Activated naive CD4-positive, alpha-beta T cell treated with anti-CD3 and anti-CD28 coated beads, Interleukin-2, amount 50 U/mL, for 72 hours (primary cell): ENCODE results near the gene DIP2C. TPM values are rescaled to one million over a fixed set of nuclear protein-coding genes. Genes with fewer than 3 reads are reported as not detected.

Experiments
- ATAC-seq, 2 donors: fragments of 150-1000 bp; cut with Tn5 transposase; 2 replicates each; pipeline ENCODE4 v1.10.0; 2021; ENCODE audit warnings: mild to moderate bottlenecking in 2 of 2, moderate library complexity in 2 of 2
- DNase-seq, 2 donors: peaks; one replicate each; pipeline ENCODE4 v3.0.0; 2021 to 2022; ENCODE audit warnings: low spot score in 2 of 2
- H3K27ac Mint-ChIP-seq, 2 donors: one replicate each; pipeline ENCODE4 v1.8.0; 2022; ENCODE audit warnings: mild to moderate bottlenecking in 2 of 2, mixed read lengths in 2 of 2
- H3K36me3 Mint-ChIP-seq, 2 donors: one replicate each; pipeline ENCODE4 v1.8.0; 2022; ENCODE audit warnings: mixed read lengths in 2 of 2
- H3K9me3 Mint-ChIP-seq, 2 donors: one replicate each; pipeline ENCODE4 v1.8.0; 2022; ENCODE audit warnings: mixed read lengths in 2 of 2
- total RNA-seq, 2 donors: library from RNA; stranded (reverse); gene quantifications; one replicate each; pipeline ENCODE4 v1.2.3, GENCODE V29; 2022

The DIP2C gene
- total RNA-seq, 2 donors from 2014 or later, result 0.55 to 1.7 TPM

DNA sequence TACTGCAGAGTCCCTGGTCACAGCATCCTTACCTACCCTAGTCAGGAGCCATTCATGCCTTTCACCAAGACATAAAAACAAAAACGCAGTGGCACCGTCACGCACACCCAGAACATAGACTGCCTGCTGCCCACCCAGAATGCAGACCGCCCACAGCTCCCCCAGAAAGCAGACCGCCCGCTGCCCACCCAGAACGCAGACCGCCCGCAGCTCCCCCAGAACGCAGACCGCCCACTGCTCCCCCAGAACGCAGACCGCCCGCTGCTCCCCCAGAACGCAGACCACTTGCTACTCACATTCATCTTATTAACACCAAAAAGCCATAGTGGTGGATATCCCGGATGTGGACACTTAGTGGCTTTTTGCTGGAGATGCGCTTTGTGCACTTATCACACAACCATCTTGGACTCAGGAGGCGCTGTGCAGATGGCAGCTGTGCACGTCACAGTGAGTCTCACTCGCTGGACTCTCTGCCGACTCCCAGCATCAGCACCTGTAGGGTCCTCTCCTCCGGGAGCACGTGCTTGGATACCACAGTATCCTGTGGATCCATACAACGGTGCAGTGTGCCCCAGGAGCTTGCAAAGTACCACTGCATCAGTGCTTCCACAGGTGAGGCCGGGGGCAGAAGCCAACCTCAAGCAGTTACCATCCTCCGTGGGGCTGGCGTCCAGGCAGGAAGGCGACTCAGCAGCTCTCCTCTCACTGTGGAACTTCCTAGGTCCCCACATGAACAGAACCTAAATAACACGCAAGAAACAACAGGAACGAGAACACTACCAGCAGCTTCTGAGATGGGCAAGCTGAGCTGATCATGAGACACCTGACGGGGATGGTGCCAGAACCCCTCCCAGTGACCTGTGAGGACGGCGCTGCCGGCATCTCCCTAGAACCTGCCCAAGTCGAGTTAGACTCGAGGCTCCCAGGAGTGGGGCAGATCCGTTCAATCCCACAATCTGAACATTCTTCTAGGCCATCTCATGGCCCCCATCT, 161.0 kb downstream of the DIP2C start:
- Mint-ChIP-seq H3K9me3 (no peaks in the 10 kb centered on the region), H3K27ac (no peak overlapping the region), H3K36me3 (no peaks in the 10 kb centered on the region)
- DNase-seq, result no peak
- ATAC-seq, result no peak

DNA sequence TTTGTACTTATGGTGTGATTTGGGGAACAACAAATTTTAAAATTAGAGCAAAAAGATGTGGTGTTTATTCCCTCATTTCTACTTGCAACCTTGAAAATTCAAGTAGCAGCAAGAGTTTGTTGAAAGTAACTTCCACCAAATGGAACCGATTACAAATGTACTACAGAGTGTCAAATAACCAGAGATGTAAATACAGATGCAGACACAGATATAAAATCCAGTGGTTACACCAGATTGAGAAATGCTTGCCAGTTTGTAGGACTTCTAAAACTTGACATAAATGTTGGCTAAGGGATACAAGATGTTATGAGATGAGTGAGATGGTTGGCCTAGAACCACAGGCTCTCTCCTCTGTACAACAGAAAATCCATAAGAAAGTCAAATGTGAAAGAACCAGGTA, 162.1 kb downstream of the DIP2C start:
- H3K27ac Mint-ChIP-seq, result no peak overlapping the region
- no peak for DNase-seq
- ATAC-seq, result no peak
- H3K36me3 Mint-ChIP-seq, result no peaks in the 10 kb centered on the region
- H3K9me3 Mint-ChIP-seq, result no peaks in the 10 kb centered on the region

- Mint-ChIP-seq H3K27ac (no peak overlapping the region), H3K9me3 (no peaks in the 10 kb centered on the region), H3K36me3 (no peaks in the 10 kb centered on the region)
- ATAC-seq, result no peak
- DNase-seq, result no peak
Measured at GRCh38 chr10:526651-527312, 162.7 kb downstream of the DIP2C start.

DNA sequence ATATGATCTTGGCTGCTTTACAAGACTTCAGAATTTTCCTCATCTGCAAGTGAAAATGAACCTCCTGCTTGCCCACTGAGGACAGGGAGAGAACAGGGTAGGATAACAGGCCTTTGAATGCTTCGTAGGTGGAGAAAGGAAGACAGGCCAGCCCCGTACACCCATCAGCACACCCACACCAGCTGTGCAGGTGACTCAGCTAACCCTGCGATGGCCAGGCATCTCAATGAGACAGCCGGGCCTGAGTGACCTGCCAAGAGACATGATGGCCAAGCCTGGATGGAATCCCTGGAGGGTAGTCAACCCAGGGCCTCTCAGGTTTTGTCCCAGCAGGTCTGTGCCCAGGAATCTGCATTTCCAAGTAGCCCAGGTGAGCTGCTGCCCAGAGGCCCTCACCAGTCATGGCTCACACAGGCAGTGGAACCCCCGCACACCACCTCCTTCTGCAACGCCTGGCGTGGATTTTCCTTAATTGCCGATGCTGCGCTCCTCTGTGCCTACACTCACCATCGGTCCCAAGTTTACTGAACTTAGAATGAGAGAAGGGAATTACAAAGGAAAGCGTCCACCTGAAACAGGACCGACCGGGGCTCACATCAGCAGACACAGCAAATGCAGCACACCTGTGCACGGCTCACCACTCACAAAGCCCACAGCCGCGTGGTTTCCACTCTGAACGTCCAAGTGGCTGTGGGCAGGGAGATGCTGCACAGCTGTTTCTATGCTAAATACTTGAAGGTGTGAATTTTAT, 163.7 kb downstream of the DIP2C start:
- H3K36me3 Mint-ChIP-seq, result no peaks in the 10 kb centered on the region
- no peak overlapping the region for H3K27ac Mint-ChIP-seq
- ATAC-seq (no peak), DNase-seq (no peak)
- H3K9me3 Mint-ChIP-seq, result no peaks in the 10 kb centered on the region

GRCh38 chr10:523925-524324, 165.5 kb downstream of the DIP2C start:
- H3K36me3 Mint-ChIP-seq, result no peaks in the 10 kb centered on the region
- DNase-seq (no peak), ATAC-seq (no peak)
- H3K9me3 Mint-ChIP-seq, result no peaks in the 10 kb centered on the region
- H3K27ac Mint-ChIP-seq, result no peak overlapping the region

- H3K27ac Mint-ChIP-seq, result no peak overlapping the region
- ATAC-seq (no peak), DNase-seq (no peak)
- no peaks in the 10 kb centered on the region for H3K36me3 Mint-ChIP-seq
- no peaks in the 10 kb centered on the region for H3K9me3 Mint-ChIP-seq
Measured at GRCh38 chr10:522350-522749, 167.1 kb downstream of the DIP2C start.

GRCh38 chr10:521261-522250, 167.9 kb downstream of the DIP2C start:
- Mint-ChIP-seq H3K9me3 (no peaks in the 10 kb centered on the region), H3K27ac (no peak overlapping the region), H3K36me3 (no peaks in the 10 kb centered on the region)
- DNase-seq (no peak), ATAC-seq (no peak)

DNA sequence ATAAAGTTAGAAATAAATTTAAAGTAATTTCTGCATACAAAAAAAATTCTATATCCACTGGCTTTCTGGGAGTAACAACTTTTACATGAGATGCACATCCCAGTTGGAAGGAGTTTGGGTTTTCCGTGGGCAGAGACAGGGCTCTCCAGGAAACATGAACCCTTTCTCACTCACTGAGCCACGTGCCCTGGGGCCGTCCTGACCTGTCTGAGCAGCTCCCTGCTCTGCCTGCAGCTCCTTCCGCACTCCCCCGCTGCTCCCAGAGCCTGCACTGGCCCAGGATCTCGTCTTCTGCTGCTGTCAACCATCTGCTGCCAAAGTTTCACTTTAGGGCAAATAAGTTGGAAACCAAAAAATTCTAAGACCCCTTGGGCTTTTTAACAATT, 169.1 kb downstream of the DIP2C start:
- Mint-ChIP-seq H3K9me3 (no peaks in the 10 kb centered on the region), H3K36me3 (no peaks in the 10 kb centered on the region), H3K27ac (no peak overlapping the region)
- no peak for DNase-seq
- no peak for ATAC-seq

DNA sequence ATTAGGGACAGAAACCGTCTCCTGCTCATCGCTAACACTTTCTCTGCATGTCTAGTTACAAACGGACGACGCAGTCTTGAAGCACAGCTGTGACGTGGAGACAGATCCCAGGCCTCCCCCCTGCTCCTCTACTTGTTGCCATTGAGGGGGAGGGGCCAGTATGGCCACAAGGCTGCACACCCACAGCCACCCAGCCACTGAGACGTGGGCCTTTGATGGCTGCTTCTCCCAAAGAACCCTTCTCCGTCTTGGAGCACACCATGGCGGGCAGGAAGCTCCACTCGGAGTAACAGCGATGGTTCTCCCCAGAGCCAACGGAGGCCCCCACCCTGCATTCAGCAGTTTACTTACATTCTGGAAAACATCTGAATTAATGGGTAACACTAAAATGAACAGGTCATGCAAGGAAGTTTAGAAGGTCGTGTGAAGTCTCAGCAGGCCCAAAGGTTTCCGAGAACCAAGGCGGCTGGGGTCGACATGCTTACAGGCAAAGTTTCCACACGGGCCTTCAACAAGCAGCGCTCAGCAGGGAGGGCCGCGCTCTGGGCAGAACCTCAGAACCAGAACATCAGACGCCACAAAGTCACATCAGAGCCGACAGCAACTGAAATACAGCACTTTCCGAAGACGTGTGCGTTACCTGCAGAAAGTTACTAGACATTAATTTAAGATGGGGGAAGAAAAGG, 169.6 kb downstream of the DIP2C start:
- no peak for DNase-seq
- no peak overlapping the region for H3K27ac Mint-ChIP-seq
- H3K36me3 Mint-ChIP-seq, result no peaks in the 10 kb centered on the region
- no peaks in the 10 kb centered on the region for H3K9me3 Mint-ChIP-seq
- ATAC-seq, result no peak

DNA sequence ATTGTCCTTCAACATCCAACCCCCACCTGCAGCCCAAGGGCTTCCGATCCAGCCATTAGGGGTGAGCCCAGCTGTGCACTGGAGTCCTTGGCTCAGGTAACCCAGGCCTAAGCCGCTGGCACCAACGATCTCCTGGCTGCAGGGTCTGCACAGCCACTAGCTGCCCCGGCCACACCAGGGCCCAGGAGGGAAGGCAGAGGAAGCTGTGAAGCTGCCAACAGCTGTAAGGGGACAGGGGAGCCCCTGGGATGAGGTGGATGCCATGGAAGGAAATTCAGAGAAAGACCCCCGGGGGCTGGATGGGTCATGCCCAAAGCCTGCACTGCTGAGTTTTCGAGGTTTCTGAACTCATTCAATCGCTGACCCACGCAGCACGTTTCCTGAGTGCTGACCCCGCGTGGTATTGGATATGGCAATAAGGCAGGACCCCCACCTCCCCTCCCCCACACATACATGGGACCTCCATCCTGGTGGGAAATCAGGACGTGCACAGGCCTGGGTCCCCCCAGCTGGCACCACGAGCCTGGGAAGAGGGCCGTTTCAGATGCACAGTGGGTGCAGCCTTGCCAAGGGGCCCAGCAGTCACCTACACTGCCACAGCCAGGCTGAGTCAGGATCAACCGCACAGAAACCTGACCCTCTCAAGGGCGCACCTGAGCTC, 170.3 kb downstream of the DIP2C start:
- ATAC-seq, result no peak
- Mint-ChIP-seq H3K27ac (no peak overlapping the region), H3K36me3 (no peaks in the 10 kb centered on the region), H3K9me3 (no peaks in the 10 kb centered on the region)
- no peak for DNase-seq

- Mint-ChIP-seq H3K9me3 (no peaks in the 10 kb centered on the region), H3K36me3 (no peaks in the 10 kb centered on the region), H3K27ac (no peak overlapping the region)
- DNase-seq (no peak), ATAC-seq (no peak)
Measured at GRCh38 chr10:517872-518475, 171.5 kb downstream of the DIP2C start.

DNA sequence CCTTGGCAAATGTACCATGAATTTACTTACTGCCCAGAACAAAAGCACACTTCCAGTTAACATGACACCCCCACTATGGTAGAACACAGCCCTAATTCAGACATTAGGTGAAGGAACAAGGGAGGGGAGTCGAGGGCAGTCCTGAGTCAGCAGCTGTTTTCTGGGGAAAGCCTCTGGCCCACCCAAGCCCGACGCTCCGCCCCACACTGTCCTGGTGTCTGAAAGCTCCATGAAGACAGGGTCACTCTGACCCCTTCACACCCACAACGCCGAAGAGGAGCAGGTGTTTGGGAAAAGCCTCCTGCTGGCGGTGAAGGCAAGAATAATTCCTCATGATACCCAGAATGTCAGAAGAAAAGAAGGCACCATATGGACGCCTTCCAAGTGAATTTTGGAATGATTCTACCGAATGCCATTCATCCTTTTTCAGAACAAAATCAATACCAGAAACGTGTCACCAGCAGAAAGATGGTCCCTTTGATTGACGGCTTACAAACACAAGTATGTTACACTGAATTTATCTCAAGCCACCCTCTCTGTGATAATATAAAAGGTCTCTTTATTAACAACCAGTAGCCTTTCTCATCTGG, 172.1 kb downstream of the DIP2C start:
- ATAC-seq, result no peak
- H3K36me3 Mint-ChIP-seq, result no peaks in the 10 kb centered on the region
- DNase-seq, result no peak
- H3K27ac Mint-ChIP-seq, result no peak overlapping the region
- no peaks in the 10 kb centered on the region for H3K9me3 Mint-ChIP-seq

DNA sequence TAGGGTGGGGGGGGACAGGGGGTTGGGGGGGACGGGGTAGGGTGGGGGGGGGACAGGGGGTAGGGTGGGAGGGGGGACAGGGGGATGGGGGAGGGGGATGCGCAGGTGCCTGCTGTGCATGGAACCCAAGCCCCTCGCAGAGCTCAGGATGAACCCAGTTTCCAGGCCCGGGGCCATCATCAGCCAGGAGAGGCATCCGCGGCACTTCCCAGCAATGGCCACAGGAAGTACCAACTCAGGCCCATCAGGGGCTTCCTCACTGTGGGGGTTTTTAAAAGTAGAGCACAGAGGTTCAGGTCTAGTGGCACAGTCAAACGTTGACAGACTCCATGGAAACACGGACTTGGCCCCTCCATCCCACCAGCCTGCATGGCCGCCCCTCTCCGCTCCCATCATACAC, 172.7 kb downstream of the DIP2C start:
- ATAC-seq (no peak), DNase-seq (no peak)
- no peak overlapping the region for H3K27ac Mint-ChIP-seq
- no peaks in the 10 kb centered on the region for H3K36me3 Mint-ChIP-seq
- no peaks in the 10 kb centered on the region for H3K9me3 Mint-ChIP-seq

- ATAC-seq (no peak), DNase-seq (no peak)
- no peaks in the 10 kb centered on the region for H3K9me3 Mint-ChIP-seq
- H3K36me3 Mint-ChIP-seq, result no peaks in the 10 kb centered on the region
- no peak overlapping the region for H3K27ac Mint-ChIP-seq
Measured at GRCh38 chr10:515674-516073, 173.8 kb downstream of the DIP2C start.
